Loucy (cell line): ENCODE data around the gene KANSL1.

Experiments
- H2AFZ ChIP-seq: fragments of 200-600 bp; sonication (generic); 2 replicates; pipeline ENCODE4 v1.6.0; 2016; ENCODE audit warnings: antibody characterized with exemption, mild to moderate bottlenecking, low read length, moderate library complexity
- H3F3A ChIP-seq: fragments of 200-600 bp; 2 replicates; pipeline ENCODE4 v1.6.0; 2016; ENCODE audit warnings: antibody characterized with exemption, low read depth, mild to moderate bottlenecking
- H3K27me3 ChIP-seq: fragments of 200-600 bp; sonication (generic); 2 replicates; pipeline ENCODE4 v1.6.1; 2014; ENCODE audit warnings: low read length, mild to moderate bottlenecking; ENCODE audit not compliant: insufficient read depth, poor library complexity, severe bottlenecking
- H3K36me3 ChIP-seq: fragments of 200-600 bp; sonication (generic); 2 replicates; pipeline ENCODE4 v1.6.1; 2016; ENCODE audit warnings: low read length; ENCODE audit not compliant: insufficient read depth
- H3K4me1 ChIP-seq: fragments of 200-600 bp; sonication (generic); 2 replicates; pipeline ENCODE4 v1.5.1; 2014; ENCODE audit warnings: low read length, mild to moderate bottlenecking; ENCODE audit not compliant: insufficient read depth, poor library complexity, severe bottlenecking
- H3K4me2 ChIP-seq: fragments of 200-600 bp; sonication (generic); 2 replicates; pipeline ENCODE4 v1.6.0; 2014; ENCODE audit warnings: antibody characterized with exemption, low read length, low read depth, mild to moderate bottlenecking; ENCODE audit not compliant: poor library complexity, severe bottlenecking
- H3K4me3 ChIP-seq: fragments of 200-600 bp; sonication (generic); 2 replicates; pipeline ENCODE4 v1.5.1; 2014; ENCODE audit warnings: low read length, mild to moderate bottlenecking, mixed read lengths; ENCODE audit not compliant: poor library complexity, severe bottlenecking
- H3K79me2 ChIP-seq: fragments of 200-600 bp; sonication (generic); 2 replicates; pipeline ENCODE4 v1.6.1; 2014; ENCODE audit warnings: low read length; ENCODE audit not compliant: insufficient read depth
- H3K9ac ChIP-seq: fragments of 200-600 bp; sonication (generic); 2 replicates; pipeline ENCODE4 v1.6.0; 2014; ENCODE audit warnings: mild to moderate bottlenecking, low read depth, low read length, moderate library complexity; ENCODE audit not compliant: poor library complexity, severe bottlenecking
- H3K9me2 ChIP-seq: fragments of 200-600 bp; sonication (generic); replicated peaks from 2 replicates; pipeline ENCODE4 v1.6.1; 2016; ENCODE audit warnings: low read depth, low read length, mixed read lengths
- H3K9me3 ChIP-seq: fragments of 200-600 bp; sonication (generic); 2 replicates; pipeline ENCODE4 v1.6.1; 2014; ENCODE audit warnings: mild to moderate bottlenecking, antibody characterized with exemption, low read length, low read depth; ENCODE audit not compliant: insufficient read depth
- H4K20me1 ChIP-seq: fragments of 200-600 bp; sonication (generic); 2 replicates; pipeline ENCODE4 v1.6.0; 2014; ENCODE audit warnings: antibody characterized with exemption, low read length, mild to moderate bottlenecking; ENCODE audit not compliant: insufficient read depth, poor library complexity, severe bottlenecking
- EZH2phosphoT487 ChIP-seq: fragments of 200-600 bp; IDR thresholded peaks from 2 replicates; pipeline ENCODE4 v1.6.1; 2018; ENCODE audit warnings: antibody characterized with exemption, mild to moderate bottlenecking, moderate library complexity, borderline replicate concordance
- TF ChIP-seq, protein P1 (sequence below): fragments of 200-600 bp; sonication (generic); conservative IDR thresholded peaks from 2 replicates; pipeline ENCODE4 v1.5.1; 2014; ENCODE audit warnings: mild to moderate bottlenecking, antibody characterized with exemption, low read length

Gene KANSL1

DNA sequence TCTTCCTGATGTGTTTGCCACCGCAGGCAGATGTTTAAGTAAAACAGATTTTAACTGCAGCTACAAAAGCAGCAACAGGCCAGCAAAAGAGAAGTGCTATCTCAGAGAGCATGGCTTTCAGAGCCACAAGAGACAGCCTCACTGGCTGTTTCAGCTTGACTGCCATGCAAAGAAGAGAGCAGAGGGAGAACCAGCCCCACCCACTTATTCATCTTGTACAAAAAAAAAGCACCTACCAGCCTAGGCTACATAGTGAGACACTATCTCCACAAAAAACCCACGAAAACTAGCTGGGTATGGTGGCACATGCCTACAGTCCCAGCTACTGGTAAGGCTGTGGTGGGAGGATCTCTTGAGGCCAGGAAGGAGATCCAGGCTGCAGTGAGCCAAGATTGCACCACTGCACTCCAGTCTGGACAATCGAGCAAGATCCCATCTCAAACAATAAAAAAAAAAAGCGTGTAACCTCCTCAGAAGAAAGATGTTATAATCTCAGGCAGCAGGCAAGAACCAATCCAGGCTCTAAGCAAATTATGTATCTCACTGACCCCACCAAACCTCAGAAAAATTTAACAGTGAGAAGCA is 164.2 kb downstream of the KANSL1 start:
- Histone ChIP-seq H2AFZ (no peak overlapping the region), H3K4me3 (no peak overlapping the region), H3K4me2 (no peak overlapping the region), H3K79me2 (no peaks in the 10 kb centered on the region), H3K9me3 (no peaks in the 10 kb centered on the region), H3K9ac (no peak overlapping the region), H3K36me3 (peaks cover 53% of the 10 kb centered on the region; the same call in 1 of the 2 replicates), H3K9me2 (no peaks in the 10 kb centered on the region), H3F3A (no peaks in the 10 kb centered on the region), H4K20me1 (no peaks in the 10 kb centered on the region), H3K4me1 (no peaks in the 10 kb centered on the region), H3K27me3 (no peaks in the 10 kb centered on the region)
- no peak for TF ChIP-seq EZH2phosphoT487
- TF ChIP-seq, protein P1, sequence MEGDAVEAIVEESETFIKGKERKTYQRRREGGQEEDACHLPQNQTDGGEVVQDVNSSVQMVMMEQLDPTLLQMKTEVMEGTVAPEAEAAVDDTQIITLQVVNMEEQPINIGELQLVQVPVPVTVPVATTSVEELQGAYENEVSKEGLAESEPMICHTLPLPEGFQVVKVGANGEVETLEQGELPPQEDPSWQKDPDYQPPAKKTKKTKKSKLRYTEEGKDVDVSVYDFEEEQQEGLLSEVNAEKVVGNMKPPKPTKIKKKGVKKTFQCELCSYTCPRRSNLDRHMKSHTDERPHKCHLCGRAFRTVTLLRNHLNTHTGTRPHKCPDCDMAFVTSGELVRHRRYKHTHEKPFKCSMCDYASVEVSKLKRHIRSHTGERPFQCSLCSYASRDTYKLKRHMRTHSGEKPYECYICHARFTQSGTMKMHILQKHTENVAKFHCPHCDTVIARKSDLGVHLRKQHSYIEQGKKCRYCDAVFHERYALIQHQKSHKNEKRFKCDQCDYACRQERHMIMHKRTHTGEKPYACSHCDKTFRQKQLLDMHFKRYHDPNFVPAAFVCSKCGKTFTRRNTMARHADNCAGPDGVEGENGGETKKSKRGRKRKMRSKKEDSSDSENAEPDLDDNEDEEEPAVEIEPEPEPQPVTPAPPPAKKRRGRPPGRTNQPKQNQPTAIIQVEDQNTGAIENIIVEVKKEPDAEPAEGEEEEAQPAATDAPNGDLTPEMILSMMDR = no peak

GRCh38 chr17:46028374-46028773 is 164.9 kb downstream of the KANSL1 start:
- Histone ChIP-seq H3K9ac (no peak overlapping the region), H3K27me3 (no peaks in the 10 kb centered on the region), H3K4me3 (no peak overlapping the region), H3K36me3 (peaks cover 46% of the 10 kb centered on the region; the same call in 1 of the 2 replicates), H3K9me2 (no peaks in the 10 kb centered on the region), H3K79me2 (no peaks in the 10 kb centered on the region), H3K9me3 (no peaks in the 10 kb centered on the region), H4K20me1 (no peaks in the 10 kb centered on the region), H3F3A (no peaks in the 10 kb centered on the region), H3K4me1 (no peaks in the 10 kb centered on the region), H2AFZ (no peak overlapping the region), H3K4me2 (no peak overlapping the region)
- TF ChIP-seq, protein P1 = no peak
- no peak for TF ChIP-seq EZH2phosphoT487

- no peaks in the 10 kb centered on the region for H3K9me3 ChIP-seq
- no peaks in the 10 kb centered on the region for H3K4me1 ChIP-seq
- H3K4me2 ChIP-seq = no peak overlapping the region
- no peaks in the 10 kb centered on the region for H3K9me2 ChIP-seq
- TF ChIP-seq EZH2phosphoT487 = no peak
- TF ChIP-seq, protein P1 = no peak
- no peak overlapping the region for H3K9ac ChIP-seq
- no peaks in the 10 kb centered on the region for H3F3A ChIP-seq
- no peak overlapping the region for H2AFZ ChIP-seq
- H3K27me3 ChIP-seq = no peaks in the 10 kb centered on the region
- H4K20me1 ChIP-seq = no peaks in the 10 kb centered on the region
- peaks cover 42% of the 10 kb centered on the region; the same call in 1 of the 2 replicates for H3K36me3 ChIP-seq
- no peak overlapping the region for H3K4me3 ChIP-seq
- no peaks in the 10 kb centered on the region for H3K79me2 ChIP-seq
Observed at GRCh38 chr17:46027976-46028325, 165.3 kb downstream of the KANSL1 start.
